Prostate gland (tissue), 2 donors: ENCODE measurements around the gene DPP3. TPM values are rescaled to one million over a fixed set of nuclear protein-coding genes. Genes with fewer than 3 reads are reported as not detected.

Experiments
- DNase-seq: peaks from one replicate; pipeline ENCODE4 v3.0.0-alpha.2; 2019; ENCODE audit warnings: low spot score
- H3K27ac ChIP-seq, 2 donors: fragments of 200-600 bp; sonication (generic); 2 replicates each; pipeline ENCODE4 v1.5.1; 2017 to 2019
- H3K27me3 ChIP-seq: fragments of 200-600 bp; sonication (generic); replicated peaks from 2 replicates; pipeline ENCODE4 v1.5.1; 2019; ENCODE audit not compliant: insufficient read depth
- H3K36me3 ChIP-seq, 2 donors: fragments of 200-600 bp; sonication (generic); 1 replicate in 1 of 2; 2 replicates in 1 of 2; pipeline versions ENCODE4 v1.5.1 to v1.8.1; 2017 to 2019
- H3K4me1 ChIP-seq: fragments of 200-600 bp; sonication (generic); replicated peaks from 2 replicates; pipeline ENCODE4 v1.5.1; 2019
- H3K4me3 ChIP-seq, 2 donors: fragments of 200-600 bp; sonication (generic); 2 replicates each; pipeline ENCODE4 v1.5.1; 2017 to 2019
- H3K9me3 ChIP-seq: fragments of 200-600 bp; sonication (generic); 2 replicates; pipeline ENCODE4 v1.5.1; 2017
- POLR2A ChIP-seq: fragments of 450-650 bp; IDR thresholded peaks from one replicate; pipeline ENCODE4 v1.6.1; 2016; ENCODE audit warnings: antibody characterized with exemption, mild to moderate bottlenecking
- POLR2AphosphoS5 ChIP-seq: sonication (generic); formaldehyde crosslinking; IDR thresholded peaks from one replicate; pipeline ENCODE4 v1.6.1; 2017; ENCODE audit warnings: antibody characterized with exemption
- WGBS: methylation state at CpG from one replicate; pipeline ENCODE4 v1.1.5; 2018; 5-methylcytosine and 5-hydroxymethylcytosine counted together
- intact Hi-C: fragments of 100-400 bp; cut with DNase I; formaldehyde crosslinking; loops from one replicate; pipeline ENCODE4 v1.14.2; 2022
- total RNA-seq, 2 donors: library from RNA; depleted of rRNA; stranded (reverse); fragments of >200 nt; gene quantifications; one replicate each; pipeline ENCODE4 v1.1.0, GENCODE V29; 2016
- TF ChIP-seq, protein P1 (sequence below), 4 experiments: fragments of 200-600 bp in 2 of 4; fragments of 450-650 bp in 2 of 4; sonication (generic) in 2 of 4; IDR thresholded peaks; 1 replicate in 3 of 4; 2 replicates in 1 of 4; pipeline ENCODE4 v1.5.1; 2016 to 2019; ENCODE audit warnings: antibody characterized with exemption in 4 of 4, mild to moderate bottlenecking in 2 of 4, moderate library complexity in 2 of 4

Gene DPP3
- total RNA-seq, 2 donors from 2014 or later, result 37.0 to 53.6 TPM

- Histone ChIP-seq H3K4me1 (no peaks in the 10 kb centered on the region), H3K36me3 (no peaks in the 10 kb centered on the region), H3K27me3 (no peaks in the 10 kb centered on the region), H3K9me3 (no peaks in the 10 kb centered on the region), H3K27ac (no peak overlapping the region), H3K4me3 (no peak overlapping the region)
- intact Hi-C loops, result no loop called here
- DNase-seq, result no peak
- TF ChIP-seq POLR2AphosphoS5, result no peak
- no peak for TF ChIP-seq POLR2A
- TF ChIP-seq, protein P1, sequence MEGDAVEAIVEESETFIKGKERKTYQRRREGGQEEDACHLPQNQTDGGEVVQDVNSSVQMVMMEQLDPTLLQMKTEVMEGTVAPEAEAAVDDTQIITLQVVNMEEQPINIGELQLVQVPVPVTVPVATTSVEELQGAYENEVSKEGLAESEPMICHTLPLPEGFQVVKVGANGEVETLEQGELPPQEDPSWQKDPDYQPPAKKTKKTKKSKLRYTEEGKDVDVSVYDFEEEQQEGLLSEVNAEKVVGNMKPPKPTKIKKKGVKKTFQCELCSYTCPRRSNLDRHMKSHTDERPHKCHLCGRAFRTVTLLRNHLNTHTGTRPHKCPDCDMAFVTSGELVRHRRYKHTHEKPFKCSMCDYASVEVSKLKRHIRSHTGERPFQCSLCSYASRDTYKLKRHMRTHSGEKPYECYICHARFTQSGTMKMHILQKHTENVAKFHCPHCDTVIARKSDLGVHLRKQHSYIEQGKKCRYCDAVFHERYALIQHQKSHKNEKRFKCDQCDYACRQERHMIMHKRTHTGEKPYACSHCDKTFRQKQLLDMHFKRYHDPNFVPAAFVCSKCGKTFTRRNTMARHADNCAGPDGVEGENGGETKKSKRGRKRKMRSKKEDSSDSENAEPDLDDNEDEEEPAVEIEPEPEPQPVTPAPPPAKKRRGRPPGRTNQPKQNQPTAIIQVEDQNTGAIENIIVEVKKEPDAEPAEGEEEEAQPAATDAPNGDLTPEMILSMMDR (IDR thresholded peaks at IDR 0.05), result no peak
- WGBS, result 91% methylated on average over 11 of the region's 11 CpGs
These were observed 7.1 kb upstream of the DPP3 start for GRCh38 chr11:66473167-66473566.

DNA sequence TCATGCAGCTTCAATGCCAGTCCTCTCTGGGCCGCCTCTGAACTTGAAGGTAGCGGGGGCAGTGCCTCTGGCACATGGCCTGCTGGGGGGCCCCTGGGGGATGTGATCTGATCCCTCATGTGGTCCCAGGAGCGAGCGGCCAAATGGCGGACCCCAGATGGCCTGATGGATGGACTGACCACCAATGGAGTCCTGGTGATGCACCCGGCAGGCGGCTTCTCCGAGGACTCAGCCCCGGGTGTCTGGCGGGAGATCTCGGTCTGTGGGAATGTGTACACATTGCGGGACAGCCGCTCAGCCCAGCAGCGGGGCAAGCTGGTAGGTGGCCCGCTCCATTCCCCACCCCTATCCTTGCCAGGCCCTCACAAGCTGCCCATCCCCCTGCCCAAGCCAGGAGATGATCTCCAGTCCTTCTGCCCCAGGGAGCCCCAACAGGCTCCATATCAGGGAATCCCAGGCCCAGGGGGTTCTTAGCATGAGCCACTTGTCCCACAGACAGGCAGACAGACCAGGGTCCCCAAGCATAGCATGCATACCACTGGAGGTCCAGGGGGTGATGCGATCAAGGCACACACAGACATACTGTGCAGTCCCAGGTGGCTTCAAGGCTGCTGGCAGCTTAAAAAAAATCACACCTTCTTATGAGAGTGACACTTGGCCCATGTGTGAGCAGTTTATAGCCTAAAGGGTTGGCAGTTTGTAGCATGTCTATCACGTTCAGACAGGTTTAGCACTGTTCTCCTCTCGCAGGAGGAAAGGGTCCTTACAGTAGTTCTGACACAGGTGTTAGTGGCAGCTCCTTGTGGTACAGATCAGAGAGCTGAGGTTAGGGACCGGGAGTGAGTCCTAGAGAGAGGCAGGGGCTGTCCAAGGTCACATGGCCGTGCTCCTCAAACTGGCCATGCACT, 6.4 kb upstream of the DPP3 start:
- DNase-seq, result no peak
- WGBS, result 83% methylated on average over 20 of the region's 20 CpGs
- Histone ChIP-seq H3K27ac (no peak overlapping the region), H3K36me3 (no peaks in the 10 kb centered on the region), H3K4me1 (no peaks in the 10 kb centered on the region), H3K4me3 (no peak overlapping the region), H3K27me3 (no peaks in the 10 kb centered on the region), H3K9me3 (no peaks in the 10 kb centered on the region)
- TF ChIP-seq POLR2A, result no peak
- TF ChIP-seq POLR2AphosphoS5, result no peak
- TF ChIP-seq, protein P1 (IDR thresholded peaks at IDR 0.05), result no peak
- intact Hi-C loops, result no loop called here

DNA sequence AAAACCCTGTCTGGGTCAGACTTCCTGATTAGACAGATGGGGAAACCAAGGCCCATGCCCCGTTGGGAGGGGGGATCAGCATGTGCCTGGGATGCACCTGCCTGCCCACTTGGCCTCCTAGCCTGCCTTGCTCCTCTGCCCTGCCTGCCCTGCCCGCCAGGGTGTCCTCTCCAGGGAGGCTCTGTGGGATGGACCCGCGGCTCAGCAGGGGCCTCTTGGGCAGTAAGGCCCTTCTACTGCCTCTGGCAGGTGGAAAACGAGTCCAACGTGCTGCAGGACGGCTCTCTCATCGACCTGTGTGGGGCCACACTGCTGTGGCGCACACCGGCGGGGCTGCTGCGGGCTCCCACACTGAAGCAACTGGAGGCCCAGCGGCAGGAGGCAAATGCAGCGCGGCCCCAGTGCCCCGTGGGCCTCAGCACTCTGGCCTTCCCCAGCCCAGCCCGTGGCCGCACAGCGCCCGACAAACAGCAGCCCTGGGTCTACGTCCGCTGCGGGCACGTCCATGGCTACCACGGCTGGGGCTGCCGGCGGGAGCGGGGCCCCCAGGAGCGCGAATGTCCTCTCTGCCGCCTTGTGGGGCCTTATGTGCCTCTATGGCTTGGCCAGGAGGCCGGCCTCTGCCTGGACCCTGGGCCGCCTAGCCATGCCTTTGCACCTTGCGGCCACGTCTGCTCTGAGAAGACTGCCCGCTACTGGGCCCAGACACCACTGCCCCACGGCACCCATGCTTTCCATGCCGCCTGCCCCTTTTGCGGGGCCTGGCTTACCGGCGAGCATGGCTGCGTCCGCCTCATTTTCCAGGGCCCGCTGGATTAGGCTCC, 4.7 kb upstream of the DPP3 start:
- H3K4me1 ChIP-seq, result no peaks in the 10 kb centered on the region
- no peaks in the 10 kb centered on the region for H3K36me3 ChIP-seq
- TF ChIP-seq POLR2AphosphoS5 (no peak), POLR2A (no peak)
- TF ChIP-seq, protein P1 (IDR thresholded peaks at IDR 0.05), result no peak
- DNase-seq, result no peak
- no peak overlapping the region for H3K27ac ChIP-seq
- no peaks in the 10 kb centered on the region for H3K27me3 ChIP-seq
- WGBS, result 92% methylated on average over 26 of the region's 44 CpGs
- no peaks in the 10 kb centered on the region for H3K9me3 ChIP-seq
- intact Hi-C loops, result loop anchor here (5.0 kb wide), 1 partner anchor 202 kb away; the partner anchor contains the start of gene RBM4B
- no peak overlapping the region for H3K4me3 ChIP-seq

GRCh38 chr11:66476173-66476840, 3.9 kb upstream of the DPP3 start:
- H3K36me3 ChIP-seq, result no peaks in the 10 kb centered on the region
- no peak for DNase-seq
- 68% methylated on average over 10 of the region's 10 CpGs for WGBS
- TF ChIP-seq, protein P1 (IDR thresholded peaks at IDR 0.05), result no peak
- no peak for TF ChIP-seq POLR2A
- no peak for TF ChIP-seq POLR2AphosphoS5
- no peaks in the 10 kb centered on the region for H3K9me3 ChIP-seq
- H3K4me1 ChIP-seq, result no peaks in the 10 kb centered on the region
- H3K27me3 ChIP-seq, result no peaks in the 10 kb centered on the region
- H3K27ac ChIP-seq, result no peak overlapping the region
- no peak overlapping the region for H3K4me3 ChIP-seq
- intact Hi-C loops, result loop anchor here (5.0 kb wide), 1 partner anchor 201 kb away; the partner anchor contains the start of gene RBM4B
